ENCODE results near the gene BPIFA2.
"Not testable (repeated sequence)": the region's sequence is repeated elsewhere in the genome, so short reads cannot be mapped to it uniquely, and the experiment has no call there.

BPIFA2 gene

GRCh38 chr20:33167859-33168258 lies at the start of gene BPIFA2:
BPIFA2 (plus strand) TSS chr20:33168159; CDS start chr20:33169146, 987 bp downstream.
- no peak for DNase-seq

GRCh38 chr20:33119725-33120720 lies 47.9 kb upstream of the BPIFA2 start:
- no peak for DNase-seq

- no peak for DNase-seq
These were observed 47.0 kb upstream of the BPIFA2 start for GRCh38 chr20:33120934-33121333.

- not testable (repeated sequence) for DNase-seq
These were observed 45.7 kb upstream of the BPIFA2 start for GRCh38 chr20:33122297-33122696.

- no peak for DNase-seq
These were observed 43.7 kb upstream of the BPIFA2 start for GRCh38 chr20:33124261-33124660.

GRCh38 chr20:33124994-33125393 lies 43.0 kb upstream of the BPIFA2 start:
- no peak for DNase-seq

GRCh38 chr20:33125983-33126382 lies 42.0 kb upstream of the BPIFA2 start:
- no peak for DNase-seq

- DNase-seq: no peak
These were observed 40.4 kb upstream of the BPIFA2 start for GRCh38 chr20:33127422-33128097.

- DNase-seq: no peak
These were observed 37.3 kb upstream of the BPIFA2 start for GRCh38 chr20:33130568-33131061.

- DNase-seq: no peak
These were observed 35.9 kb upstream of the BPIFA2 start for GRCh38 chr20:33131949-33132473.

GRCh38 chr20:33132513-33133372 lies 35.2 kb upstream of the BPIFA2 start:
- no peak for DNase-seq

- DNase-seq: no peak
These were observed 34.5 kb upstream of the BPIFA2 start for GRCh38 chr20:33133373-33133941.

- DNase-seq: no peak
These were observed 30.8 kb upstream of the BPIFA2 start for GRCh38 chr20:33137195-33137594.

- DNase-seq: no peak
These were observed 28.5 kb upstream of the BPIFA2 start for GRCh38 chr20:33139467-33139866.

GRCh38 chr20:33145521-33145920 lies 22.4 kb upstream of the BPIFA2 start:
- DNase-seq: no peak

GRCh38 chr20:33147299-33147698 lies 20.7 kb upstream of the BPIFA2 start:
- DNase-seq: no peak

- DNase-seq: no peak
These were observed 19.9 kb upstream of the BPIFA2 start for GRCh38 chr20:33148040-33148439.

GRCh38 chr20:33154252-33154651 lies 13.7 kb upstream of the BPIFA2 start:
- DNase-seq: no peak

GRCh38 chr20:33158637-33159385 lies 9.1 kb upstream of the BPIFA2 start:
- DNase-seq: no peak

- no peak for DNase-seq
These were observed 8.2 kb upstream of the BPIFA2 start for GRCh38 chr20:33159713-33160112.

GRCh38 chr20:33160681-33161080 lies 7.3 kb upstream of the BPIFA2 start:
- DNase-seq: no peak
